SH-SY5Y (cell line): ENCODE measurements around the gene NOP16.

Experiments
- GATA2 ChIP-seq: IDR thresholded peaks from 2 replicates; pipeline ENCODE4 v1.6.1; 2011; ENCODE audit warnings: mild to moderate bottlenecking, low read depth, low read length
- GATA3 ChIP-seq: IDR thresholded peaks from 2 replicates; pipeline ENCODE4 v1.6.1; 2011; ENCODE audit warnings: low read depth, mild to moderate bottlenecking, low read length, moderate library complexity

The NOP16 gene

GRCh38 chr5:176388444-176389134 is at the start of gene NOP16, which contains the start of gene HIGD2A:
Gene NOP16 (minus strand): TSS chr5:176388598. CDS start chr5:176388539, 59 bp downstream.
Gene HIGD2A (plus strand): TSS chr5:176388751. CDS start chr5:176388820, 69 bp downstream.
- TF ChIP-seq GATA2 (no peak), GATA3 (no peak)

GRCh38 chr5:176436656-176437055 is 48.3 kb upstream of the NOP16 start:
- no peak for TF ChIP-seq GATA3
- TF ChIP-seq GATA2, result no peak

GRCh38 chr5:176432707-176433106 is 44.3 kb upstream of the NOP16 start:
- TF ChIP-seq GATA3 (no peak), GATA2 (no peak)

- TF ChIP-seq GATA2 (no peak), GATA3 (no peak)
Observed at GRCh38 chr5:176429972-176430371, 41.6 kb upstream of the NOP16 start.

GRCh38 chr5:176427971-176428370 is 39.6 kb upstream of the NOP16 start:
- no peak for TF ChIP-seq GATA3
- TF ChIP-seq GATA2, result no peak

GRCh38 chr5:176426876-176427275 is 38.5 kb upstream of the NOP16 start:
- TF ChIP-seq GATA2 (no peak), GATA3 (no peak)

GRCh38 chr5:176425791-176426190 is 37.4 kb upstream of the NOP16 start:
- no peak for TF ChIP-seq GATA2
- TF ChIP-seq GATA3, result no peak

GRCh38 chr5:176425138-176425537 is 36.7 kb upstream of the NOP16 start:
- no peak for TF ChIP-seq GATA2
- no peak for TF ChIP-seq GATA3

- TF ChIP-seq GATA2, result no peak
- TF ChIP-seq GATA3, result no peak
Observed at GRCh38 chr5:176424181-176424580, 35.8 kb upstream of the NOP16 start.

GRCh38 chr5:176420972-176421544 is 32.7 kb upstream of the NOP16 start:
- TF ChIP-seq GATA2 (no peak), GATA3 (no peak)

- TF ChIP-seq GATA3, result no peak
- no peak for TF ChIP-seq GATA2
Observed at GRCh38 chr5:176420086-176420485, 31.7 kb upstream of the NOP16 start.

- no peak for TF ChIP-seq GATA2
- no peak for TF ChIP-seq GATA3
Observed at GRCh38 chr5:176418251-176418650, 29.9 kb upstream of the NOP16 start.

- TF ChIP-seq GATA2 (no peak), GATA3 (no peak)
Observed at GRCh38 chr5:176416965-176417364, 28.6 kb upstream of the NOP16 start.

- TF ChIP-seq GATA3 (no peak), GATA2 (no peak)
Observed at GRCh38 chr5:176415952-176416924, 27.8 kb upstream of the NOP16 start, which contains the start of gene CLTB. Gene CLTB (minus strand): TSS chr5:176416539. CDS start chr5:176416363, 176 bp downstream.
